Measurements from ENCODE around the gene VAV1. TPM values are rescaled to one million over a fixed set of nuclear protein-coding genes. Genes with fewer than 3 reads are reported as not detected.
A peak's percentile ranks its signal among the peaks of the same experiment; 100 is the strongest.

Gene VAV1
- total and polyA plus RNA-seq, 4 donors: 0.60 to 13.3 (median 4.1) TPM

DNA sequence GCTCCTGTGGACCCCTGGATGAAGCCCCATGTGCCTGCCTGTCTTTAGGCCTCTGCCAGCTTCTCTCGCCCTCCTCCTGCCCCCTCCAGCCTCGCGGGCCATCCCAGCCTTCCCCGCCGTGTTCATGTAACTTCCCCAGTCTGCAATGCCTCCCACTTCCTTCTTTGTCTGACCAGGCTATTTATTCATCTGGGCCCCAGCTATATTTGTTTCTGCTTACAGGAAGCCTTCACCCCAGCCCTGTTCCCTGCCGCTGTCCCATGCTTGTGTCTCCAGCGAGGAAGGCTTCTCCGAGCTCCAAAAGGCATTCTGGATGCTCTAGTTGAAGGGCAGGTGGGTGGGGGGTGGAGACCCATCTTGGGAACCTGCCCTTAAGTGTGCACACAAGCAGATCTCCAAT lies 44.2 kb upstream of the VAV1 start:
- Histone ChIP-seq H3K36me3 (ENCODE audit: control insufficient read depth in 4 of 4, insufficient read depth in 3 of 4, low read depth in 1 of 4, low read length in 3 of 4) (peaks cover 0 to 11% (median 2%) of the 10 kb centered on the region in 4 donors), H3K9ac (ENCODE audit: low read depth in 1 of 2, low read length in 2 of 2) (no peak overlapping the region), H3K4me1 (ENCODE audit: control insufficient read depth in 4 of 4, insufficient read depth in 4 of 4, low read length in 3 of 4) (peaks cover 10 to 53% (median 38%) of the 10 kb centered on the region in 4 donors), H3K27ac (ENCODE audit: low read depth in 1 of 2, low read length in 2 of 2) (peak overlapping the region; percentile 97 to 99), H3K9me3 (ENCODE audit: control insufficient read depth in 4 of 4, low read length in 3 of 4) (no peaks in the 10 kb centered on the region), H3K4me3 (ENCODE audit: low read depth in 1 of 3, low read length in 3 of 3) (no peak overlapping the region), H3K27me3 (ENCODE audit: control insufficient read depth in 4 of 4, insufficient read depth in 4 of 4, low read length in 3 of 4) (no peaks in the 10 kb centered on the region)
- WGBS: 45% methylated on average over 8 of the region's 8 CpGs
- DNase-seq (ENCODE audit: low spot score): no peak
- TF ChIP-seq GABPA (IDR thresholded peaks at IDR 0.05 in 1 of 2, conservative IDR thresholded peaks at IDR 0.05 in 1 of 2): no peak
- no peak for TF ChIP-seq JUND (IDR thresholded peaks at IDR 0.05)
- TF ChIP-seq, protein P1, sequence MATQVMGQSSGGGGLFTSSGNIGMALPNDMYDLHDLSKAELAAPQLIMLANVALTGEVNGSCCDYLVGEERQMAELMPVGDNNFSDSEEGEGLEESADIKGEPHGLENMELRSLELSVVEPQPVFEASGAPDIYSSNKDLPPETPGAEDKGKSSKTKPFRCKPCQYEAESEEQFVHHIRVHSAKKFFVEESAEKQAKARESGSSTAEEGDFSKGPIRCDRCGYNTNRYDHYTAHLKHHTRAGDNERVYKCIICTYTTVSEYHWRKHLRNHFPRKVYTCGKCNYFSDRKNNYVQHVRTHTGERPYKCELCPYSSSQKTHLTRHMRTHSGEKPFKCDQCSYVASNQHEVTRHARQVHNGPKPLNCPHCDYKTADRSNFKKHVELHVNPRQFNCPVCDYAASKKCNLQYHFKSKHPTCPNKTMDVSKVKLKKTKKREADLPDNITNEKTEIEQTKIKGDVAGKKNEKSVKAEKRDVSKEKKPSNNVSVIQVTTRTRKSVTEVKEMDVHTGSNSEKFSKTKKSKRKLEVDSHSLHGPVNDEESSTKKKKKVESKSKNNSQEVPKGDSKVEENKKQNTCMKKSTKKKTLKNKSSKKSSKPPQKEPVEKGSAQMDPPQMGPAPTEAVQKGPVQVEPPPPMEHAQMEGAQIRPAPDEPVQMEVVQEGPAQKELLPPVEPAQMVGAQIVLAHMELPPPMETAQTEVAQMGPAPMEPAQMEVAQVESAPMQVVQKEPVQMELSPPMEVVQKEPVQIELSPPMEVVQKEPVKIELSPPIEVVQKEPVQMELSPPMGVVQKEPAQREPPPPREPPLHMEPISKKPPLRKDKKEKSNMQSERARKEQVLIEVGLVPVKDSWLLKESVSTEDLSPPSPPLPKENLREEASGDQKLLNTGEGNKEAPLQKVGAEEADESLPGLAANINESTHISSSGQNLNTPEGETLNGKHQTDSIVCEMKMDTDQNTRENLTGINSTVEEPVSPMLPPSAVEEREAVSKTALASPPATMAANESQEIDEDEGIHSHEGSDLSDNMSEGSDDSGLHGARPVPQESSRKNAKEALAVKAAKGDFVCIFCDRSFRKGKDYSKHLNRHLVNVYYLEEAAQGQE (IDR thresholded peaks at IDR 0.05): no peak
- no peak for TF ChIP-seq HNF4A (conservative IDR thresholded peaks at IDR 0.05)
- no peak for TF ChIP-seq YY1 (IDR thresholded peaks at IDR 0.05)
- TF ChIP-seq MAX (IDR thresholded peaks at IDR 0.05): peak; percentile 2

- WGBS: 43% methylated on average over 23 of the region's 23 CpGs
- peak in 1 of 2 donors; percentile 5 for TF ChIP-seq EGR1 (IDR thresholded peaks at IDR 0.05; ENCODE audit: low read depth in 2 of 2)
- TF ChIP-seq RAD21 (IDR thresholded peaks at IDR 0.05): no peak
- peak; percentile 68 for TF ChIP-seq NR2F2 (IDR thresholded peaks at IDR 0.05)
- TF ChIP-seq, protein P1 (IDR thresholded peaks at IDR 0.05): no peak
- peak; percentile 88 for TF ChIP-seq YY1 (IDR thresholded peaks at IDR 0.05)
- TF ChIP-seq GABPA (IDR thresholded peaks at IDR 0.05 in 1 of 2, conservative IDR thresholded peaks at IDR 0.05 in 1 of 2): no peak
- TF ChIP-seq JUND (IDR thresholded peaks at IDR 0.05): no peak
- TF ChIP-seq, protein P2, sequence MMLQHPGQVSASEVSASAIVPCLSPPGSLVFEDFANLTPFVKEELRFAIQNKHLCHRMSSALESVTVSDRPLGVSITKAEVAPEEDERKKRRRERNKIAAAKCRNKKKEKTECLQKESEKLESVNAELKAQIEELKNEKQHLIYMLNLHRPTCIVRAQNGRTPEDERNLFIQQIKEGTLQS (IDR thresholded peaks at IDR 0.05): no peak
- TF ChIP-seq, protein P3, sequence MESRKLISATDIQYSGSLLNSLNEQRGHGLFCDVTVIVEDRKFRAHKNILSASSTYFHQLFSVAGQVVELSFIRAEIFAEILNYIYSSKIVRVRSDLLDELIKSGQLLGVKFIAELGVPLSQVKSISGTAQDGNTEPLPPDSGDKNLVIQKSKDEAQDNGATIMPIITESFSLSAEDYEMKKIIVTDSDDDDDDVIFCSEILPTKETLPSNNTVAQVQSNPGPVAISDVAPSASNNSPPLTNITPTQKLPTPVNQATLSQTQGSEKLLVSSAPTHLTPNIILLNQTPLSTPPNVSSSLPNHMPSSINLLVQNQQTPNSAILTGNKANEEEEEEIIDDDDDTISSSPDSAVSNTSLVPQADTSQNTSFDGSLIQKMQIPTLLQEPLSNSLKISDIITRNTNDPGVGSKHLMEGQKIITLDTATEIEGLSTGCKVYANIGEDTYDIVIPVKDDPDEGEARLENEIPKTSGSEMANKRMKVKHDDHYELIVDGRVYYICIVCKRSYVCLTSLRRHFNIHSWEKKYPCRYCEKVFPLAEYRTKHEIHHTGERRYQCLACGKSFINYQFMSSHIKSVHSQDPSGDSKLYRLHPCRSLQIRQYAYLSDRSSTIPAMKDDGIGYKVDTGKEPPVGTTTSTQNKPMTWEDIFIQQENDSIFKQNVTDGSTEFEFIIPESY (IDR thresholded peaks at IDR 0.05): no peak
- TF ChIP-seq RXRA (IDR thresholded peaks at IDR 0.05): peak; percentile 69 to 93
- no peak for TF ChIP-seq HNF4A (conservative IDR thresholded peaks at IDR 0.05)
- TF ChIP-seq HNF4G (IDR thresholded peaks at IDR 0.05): no peak
- no peak for TF ChIP-seq TAF1 (conservative IDR thresholded peaks at IDR 0.05)
- H3K4me1 ChIP-seq (ENCODE audit: control insufficient read depth in 4 of 4, insufficient read depth in 4 of 4, low read length in 3 of 4): peaks cover 7 to 44% (median 31%) of the 10 kb centered on the region in 4 donors
Observed at GRCh38 chr19:6729573-6730152, 42.8 kb upstream of the VAV1 start.

More at GRCh38 chr19:6729573-6730152, 42.8 kb upstream of the VAV1 start:
- DNase-seq (ENCODE audit: low spot score): no peak
- Histone ChIP-seq H3K9ac (ENCODE audit: low read depth in 1 of 2, low read length in 2 of 2) (peak overlapping the region; percentile 53 to 76), H3K4me3 (ENCODE audit: low read depth in 1 of 3, low read length in 3 of 3) (peak overlapping the region; percentile 36 to 64 (median 61)), H3K27me3 (ENCODE audit: control insufficient read depth in 4 of 4, insufficient read depth in 4 of 4, low read length in 3 of 4) (no peaks in the 10 kb centered on the region), H3K9me3 (ENCODE audit: control insufficient read depth in 4 of 4, low read length in 3 of 4) (no peaks in the 10 kb centered on the region), H3K27ac (ENCODE audit: low read depth in 1 of 2, low read length in 2 of 2) (peak overlapping the region; percentile 97 to 99), H3K36me3 (ENCODE audit: control insufficient read depth in 4 of 4, insufficient read depth in 3 of 4, low read depth in 1 of 4, low read length in 3 of 4) (peaks cover 0 to 11% (median 2%) of the 10 kb centered on the region in 4 donors)
